Adrenal gland (tissue), 5 donors: Measurements from ENCODE around the gene SLC6A13.

Source experiments
- POLR2A ChIP-seq, 2 donors: fragments of 450-650 bp; IDR thresholded peaks; one replicate each; pipeline ENCODE4 v1.6.1; 2017; ENCODE audit warnings: antibody characterized with exemption in 2 of 2, mild to moderate bottlenecking in 2 of 2, moderate library complexity in 1 of 2
- TF ChIP-seq, protein P1 (sequence below), 6 experiments: fragments of 450-650 bp in 4 of 6; fragments of 200-600 bp in 2 of 6; sonication (generic) in 1 of 6; IDR thresholded peaks; 1 replicate in 5 of 6; 2 replicates in 1 of 6; pipeline versions ENCODE4 v1.5.1 to v1.8.0; 2016 to 2021; ENCODE audit warnings: antibody characterized with exemption in 6 of 6, mild to moderate bottlenecking in 2 of 6, moderate library complexity in 1 of 6
- donor health status: DM: no; HTN: no; CAD: no.

DNA sequence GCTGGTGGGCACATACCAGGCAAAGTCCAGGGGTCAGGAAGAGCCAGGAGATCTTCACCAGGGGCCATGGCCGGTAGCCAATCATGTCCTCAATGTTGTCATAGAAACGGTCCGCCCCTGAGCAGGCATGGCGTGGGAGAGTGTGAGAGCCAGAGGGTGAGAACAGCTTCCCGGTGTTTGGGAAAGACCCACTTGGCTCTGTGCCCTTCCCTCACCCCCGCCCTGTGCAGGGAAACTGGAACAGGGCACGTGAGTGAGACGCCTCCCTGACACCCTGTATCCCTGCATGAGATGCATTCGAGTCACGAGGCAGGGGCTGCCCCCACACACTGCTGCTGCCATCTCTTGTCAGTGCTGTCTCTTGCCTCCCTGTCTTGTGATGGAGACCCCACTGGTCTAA lies 69.4 kb downstream of the SLC6A13 start:
- TF ChIP-seq, protein P1, sequence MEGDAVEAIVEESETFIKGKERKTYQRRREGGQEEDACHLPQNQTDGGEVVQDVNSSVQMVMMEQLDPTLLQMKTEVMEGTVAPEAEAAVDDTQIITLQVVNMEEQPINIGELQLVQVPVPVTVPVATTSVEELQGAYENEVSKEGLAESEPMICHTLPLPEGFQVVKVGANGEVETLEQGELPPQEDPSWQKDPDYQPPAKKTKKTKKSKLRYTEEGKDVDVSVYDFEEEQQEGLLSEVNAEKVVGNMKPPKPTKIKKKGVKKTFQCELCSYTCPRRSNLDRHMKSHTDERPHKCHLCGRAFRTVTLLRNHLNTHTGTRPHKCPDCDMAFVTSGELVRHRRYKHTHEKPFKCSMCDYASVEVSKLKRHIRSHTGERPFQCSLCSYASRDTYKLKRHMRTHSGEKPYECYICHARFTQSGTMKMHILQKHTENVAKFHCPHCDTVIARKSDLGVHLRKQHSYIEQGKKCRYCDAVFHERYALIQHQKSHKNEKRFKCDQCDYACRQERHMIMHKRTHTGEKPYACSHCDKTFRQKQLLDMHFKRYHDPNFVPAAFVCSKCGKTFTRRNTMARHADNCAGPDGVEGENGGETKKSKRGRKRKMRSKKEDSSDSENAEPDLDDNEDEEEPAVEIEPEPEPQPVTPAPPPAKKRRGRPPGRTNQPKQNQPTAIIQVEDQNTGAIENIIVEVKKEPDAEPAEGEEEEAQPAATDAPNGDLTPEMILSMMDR (IDR thresholded peaks at IDR 0.05): no peak
- no peak for TF ChIP-seq POLR2A (IDR thresholded peaks at IDR 0.05)
